ENCODE data around the gene ZNF205. TPM values are rescaled to one million over a fixed set of nuclear protein-coding genes. Genes with fewer than 3 reads are reported as not detected.

Gene ZNF205
- total and polyA plus RNA-seq, 2 donors (not counting 1 experiment from before 2014, with no cell fraction given), result 3.4 to 16.0 TPM

DNA sequence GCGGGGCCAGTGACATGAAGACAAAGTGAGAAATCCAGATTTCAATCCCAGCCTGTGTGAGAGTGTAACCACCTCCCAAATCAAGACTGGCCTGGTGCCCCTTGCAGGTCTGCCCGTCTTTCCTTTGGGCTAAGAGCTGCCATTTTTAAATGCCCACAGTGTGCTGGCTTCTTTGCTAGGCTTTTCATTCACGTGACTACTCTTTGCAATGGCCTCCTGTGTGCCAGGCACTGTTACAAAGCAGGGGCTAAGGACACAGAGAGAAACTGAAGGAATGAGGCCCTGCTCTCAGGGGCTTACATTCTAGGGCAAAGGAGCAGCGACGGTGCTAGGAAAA is 13.0 kb upstream of the ZNF205 start:
- Histone ChIP-seq H4K20me1 (ENCODE audit: control insufficient read depth, extremely low read depth, insufficient read depth, low read length) (no peaks in the 10 kb centered on the region), H3K4me2 (ENCODE audit: extremely low read depth, insufficient read depth, low read length) (no peak overlapping the region), H3K27ac (ENCODE audit: insufficient read depth, low read length) (no peak overlapping the region), H3K4me1 (ENCODE audit: control insufficient read depth, extremely low read depth, insufficient read depth, low read length) (peaks cover 3% of the 10 kb centered on the region), H3K9ac (ENCODE audit: insufficient read depth, low read length) (no peak overlapping the region), H3K4me3 (replicated peaks in 1 of 4; ENCODE audit: control extremely low read depth in 1 of 4, insufficient read depth in 1 of 4, low read depth in 3 of 4, low read length in 4 of 4) (no peak overlapping the region), H3K27me3 (ENCODE audit: control insufficient read depth, insufficient read depth, low read length) (peaks cover 12% of the 10 kb centered on the region), H2AFZ (ENCODE audit: low read length) (no peak overlapping the region), H3K36me3 (ENCODE audit: control insufficient read depth, insufficient read depth, low read length) (no peaks in the 10 kb centered on the region), H3K79me2 (ENCODE audit: control insufficient read depth, insufficient read depth, low read length) (no peaks in the 10 kb centered on the region), H3K9me3 (ENCODE audit: control insufficient read depth, insufficient read depth, low read depth, low read length) (no peaks in the 10 kb centered on the region)
- TF ChIP-seq, protein P1, sequence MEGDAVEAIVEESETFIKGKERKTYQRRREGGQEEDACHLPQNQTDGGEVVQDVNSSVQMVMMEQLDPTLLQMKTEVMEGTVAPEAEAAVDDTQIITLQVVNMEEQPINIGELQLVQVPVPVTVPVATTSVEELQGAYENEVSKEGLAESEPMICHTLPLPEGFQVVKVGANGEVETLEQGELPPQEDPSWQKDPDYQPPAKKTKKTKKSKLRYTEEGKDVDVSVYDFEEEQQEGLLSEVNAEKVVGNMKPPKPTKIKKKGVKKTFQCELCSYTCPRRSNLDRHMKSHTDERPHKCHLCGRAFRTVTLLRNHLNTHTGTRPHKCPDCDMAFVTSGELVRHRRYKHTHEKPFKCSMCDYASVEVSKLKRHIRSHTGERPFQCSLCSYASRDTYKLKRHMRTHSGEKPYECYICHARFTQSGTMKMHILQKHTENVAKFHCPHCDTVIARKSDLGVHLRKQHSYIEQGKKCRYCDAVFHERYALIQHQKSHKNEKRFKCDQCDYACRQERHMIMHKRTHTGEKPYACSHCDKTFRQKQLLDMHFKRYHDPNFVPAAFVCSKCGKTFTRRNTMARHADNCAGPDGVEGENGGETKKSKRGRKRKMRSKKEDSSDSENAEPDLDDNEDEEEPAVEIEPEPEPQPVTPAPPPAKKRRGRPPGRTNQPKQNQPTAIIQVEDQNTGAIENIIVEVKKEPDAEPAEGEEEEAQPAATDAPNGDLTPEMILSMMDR (conservative IDR thresholded peaks at IDR 0.05 in 1 of 2, IDR thresholded peaks at IDR 0.05 in 1 of 2; ENCODE audit: low read depth in 1 of 2, low read length in 2 of 2), result no peak
- TF ChIP-seq EZH2 (IDR thresholded peaks at IDR 0.05; ENCODE audit: low read length, missing control alignments), result no peak
- DNase-seq (ENCODE audit: low read depth in 2 of 2), result no peak

DNA sequence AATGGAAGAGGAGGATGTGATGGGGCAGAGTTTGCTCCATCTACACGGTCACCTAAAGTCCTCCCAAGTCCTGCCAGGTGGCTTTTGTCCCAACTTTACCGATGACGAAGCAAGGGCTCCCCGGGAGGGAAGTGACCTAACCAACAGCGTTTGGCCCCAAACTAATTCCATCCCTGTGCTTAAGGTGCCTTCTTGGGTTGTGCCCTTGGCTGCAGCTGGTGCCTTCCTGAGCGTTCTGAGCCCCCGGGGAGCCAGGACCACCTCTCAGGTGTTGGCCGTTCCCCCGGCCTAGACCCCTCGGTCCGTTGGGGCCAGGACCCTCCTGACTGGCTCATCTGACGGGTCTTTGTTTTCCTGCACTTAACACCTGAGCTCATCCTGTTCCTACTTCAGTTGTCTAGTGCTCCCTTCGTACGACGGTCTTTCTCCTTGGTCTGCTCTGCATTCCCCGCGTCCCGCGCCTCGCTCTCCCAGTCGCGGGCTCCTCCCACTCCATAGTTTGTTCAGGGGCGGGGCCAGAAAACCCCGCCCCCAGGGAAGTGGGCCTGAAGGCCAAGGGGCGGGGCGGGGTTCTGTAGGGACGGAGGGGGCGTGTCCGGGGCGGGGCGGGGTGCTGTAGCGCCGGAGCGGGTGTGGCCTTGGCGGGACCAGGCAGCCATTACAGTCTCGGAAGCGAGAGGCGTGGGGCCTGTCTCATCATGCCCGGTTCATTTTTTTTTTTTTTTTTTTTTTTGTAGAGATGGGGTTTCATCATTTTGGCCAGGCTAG is 12.5 kb upstream of the ZNF205 start:
- Histone ChIP-seq H3K4me2 (ENCODE audit: extremely low read depth, insufficient read depth, low read length) (peak overlapping the region; percentile 70), H3K27me3 (ENCODE audit: control insufficient read depth, insufficient read depth, low read length) (peaks cover 12% of the 10 kb centered on the region), H3K27ac (ENCODE audit: insufficient read depth, low read length) (no peak overlapping the region), H3K36me3 (ENCODE audit: control insufficient read depth, insufficient read depth, low read length) (no peaks in the 10 kb centered on the region), H4K20me1 (ENCODE audit: control insufficient read depth, extremely low read depth, insufficient read depth, low read length) (no peaks in the 10 kb centered on the region), H3K4me3 (replicated peaks in 1 of 4; ENCODE audit: control extremely low read depth in 1 of 4, insufficient read depth in 1 of 4, low read depth in 3 of 4, low read length in 4 of 4) (peak overlapping the region in 2 of 4 experiments; percentile 18 to 27), H2AFZ (ENCODE audit: low read length) (peak overlapping the region; percentile 58), H3K79me2 (ENCODE audit: control insufficient read depth, insufficient read depth, low read length) (no peaks in the 10 kb centered on the region), H3K9me3 (ENCODE audit: control insufficient read depth, insufficient read depth, low read depth, low read length) (no peaks in the 10 kb centered on the region), H3K4me1 (ENCODE audit: control insufficient read depth, extremely low read depth, insufficient read depth, low read length) (peaks cover 3% of the 10 kb centered on the region), H3K9ac (ENCODE audit: insufficient read depth, low read length) (no peak overlapping the region)
- TF ChIP-seq, protein P1 (conservative IDR thresholded peaks at IDR 0.05 in 1 of 2, IDR thresholded peaks at IDR 0.05 in 1 of 2; ENCODE audit: low read depth in 1 of 2, low read length in 2 of 2), result no peak
- TF ChIP-seq EZH2 (IDR thresholded peaks at IDR 0.05; ENCODE audit: low read length, missing control alignments), result no peak
- DNase-seq (ENCODE audit: low read depth in 2 of 2), result peak; percentile 72 to 80

DNA sequence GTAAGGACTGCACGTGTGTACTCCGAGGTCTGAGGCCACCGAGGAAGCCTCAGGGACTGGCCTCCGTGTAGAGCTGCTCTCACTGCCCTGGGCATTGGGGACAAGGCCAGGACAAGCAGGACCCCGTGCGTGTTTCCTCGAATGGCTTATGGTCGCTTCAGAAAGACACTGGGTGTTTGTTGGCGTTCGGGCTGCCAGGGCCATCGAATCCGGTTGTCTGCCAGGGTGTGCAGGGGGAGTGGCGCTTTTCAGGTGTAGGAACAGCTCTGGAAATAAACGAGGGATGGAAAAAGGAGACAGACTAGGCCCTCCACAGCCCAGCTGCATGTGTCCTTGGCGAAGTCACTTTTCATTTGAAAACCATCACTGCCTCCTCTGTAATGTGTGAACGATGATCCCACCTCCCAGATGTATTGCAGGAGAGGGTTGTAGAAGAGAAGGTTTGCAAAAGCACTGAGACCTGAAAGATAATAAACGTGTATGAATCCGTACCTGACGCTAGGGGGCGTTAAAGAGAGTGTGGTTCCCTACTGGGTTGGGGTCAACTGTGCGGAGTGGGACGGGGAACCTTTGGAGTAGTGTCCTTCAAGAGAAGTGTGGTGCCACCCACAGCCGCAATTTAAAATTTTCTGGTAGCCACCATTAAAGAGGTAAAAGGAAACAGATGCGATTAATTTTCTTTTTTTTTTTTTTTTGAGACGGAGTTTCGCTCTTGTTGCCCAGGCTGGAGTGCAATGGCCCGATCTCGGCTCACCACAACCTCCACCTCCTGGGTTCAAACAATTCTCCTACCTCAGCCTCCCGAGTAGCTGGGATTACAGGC is 11.2 kb upstream of the ZNF205 start:
- no peaks in the 10 kb centered on the region for H3K79me2 ChIP-seq (ENCODE audit: control insufficient read depth, insufficient read depth, low read length)
- H3K27me3 ChIP-seq (ENCODE audit: control insufficient read depth, insufficient read depth, low read length), result peaks cover 12% of the 10 kb centered on the region
- no peak for TF ChIP-seq EZH2 (IDR thresholded peaks at IDR 0.05; ENCODE audit: low read length, missing control alignments)
- TF ChIP-seq, protein P1 (conservative IDR thresholded peaks at IDR 0.05 in 1 of 2, IDR thresholded peaks at IDR 0.05 in 1 of 2; ENCODE audit: low read depth in 1 of 2, low read length in 2 of 2), result peak; percentile 36 to 61
- H2AFZ ChIP-seq (ENCODE audit: low read length), result no peak overlapping the region
- peak in 1 of 2 donors; percentile 24 for DNase-seq (ENCODE audit: low read depth in 2 of 2)
- H3K4me2 ChIP-seq (ENCODE audit: extremely low read depth, insufficient read depth, low read length), result no peak overlapping the region
- H3K36me3 ChIP-seq (ENCODE audit: control insufficient read depth, insufficient read depth, low read length), result no peaks in the 10 kb centered on the region
- H3K9ac ChIP-seq (ENCODE audit: insufficient read depth, low read length), result no peak overlapping the region
- no peak overlapping the region for H3K4me3 ChIP-seq (replicated peaks in 1 of 4; ENCODE audit: control extremely low read depth in 1 of 4, insufficient read depth in 1 of 4, low read depth in 3 of 4, low read length in 4 of 4)
- no peaks in the 10 kb centered on the region for H3K9me3 ChIP-seq (ENCODE audit: control insufficient read depth, insufficient read depth, low read depth, low read length)
- peaks cover 3% of the 10 kb centered on the region for H3K4me1 ChIP-seq (ENCODE audit: control insufficient read depth, extremely low read depth, insufficient read depth, low read length)
- H4K20me1 ChIP-seq (ENCODE audit: control insufficient read depth, extremely low read depth, insufficient read depth, low read length), result no peaks in the 10 kb centered on the region
- no peak overlapping the region for H3K27ac ChIP-seq (ENCODE audit: insufficient read depth, low read length)
